OCI-LY1 (cell line): ENCODE measurements around the gene RBBP7.

ENCODE experiments used
- H2AFZ ChIP-seq: fragments of 200-600 bp; sonication (generic), shearing (Covaris generic); 2 replicates; pipeline ENCODE4 v1.6.0; 2014; ENCODE audit warnings: antibody characterized with exemption, mild to moderate bottlenecking, low read length
- H3F3A ChIP-seq: fragments of 200-600 bp; sonication (generic), shearing (Covaris generic); 2 replicates; pipeline ENCODE4 v1.6.0; 2014; ENCODE audit warnings: mild to moderate bottlenecking, antibody characterized with exemption, low read length, moderate library complexity; ENCODE audit not compliant: insufficient read depth
- H3K27ac ChIP-seq: fragments of 200-600 bp; sonication (generic); 2 replicates; pipeline ENCODE4 v1.5.1; 2014; ENCODE audit warnings: low read length, mixed run types, mild to moderate bottlenecking, low read depth; ENCODE audit not compliant: poor library complexity, severe bottlenecking
- H3K27me3 ChIP-seq: fragments of 200-600 bp; sonication (generic); 2 replicates; pipeline ENCODE4 v1.6.0; 2014; ENCODE audit warnings: antibody characterized with exemption, mild to moderate bottlenecking, low read length, moderate library complexity; ENCODE audit not compliant: insufficient read depth
- H3K36me3 ChIP-seq: fragments of 200-600 bp; sonication (generic); 2 replicates; pipeline ENCODE4 v1.6.1; 2014; ENCODE audit warnings: mild to moderate bottlenecking, antibody characterized with exemption, low read length, moderate library complexity, mixed read lengths; ENCODE audit not compliant: insufficient read depth
- H3K4me1 ChIP-seq: fragments of 200-600 bp; sonication (generic); 2 replicates; pipeline ENCODE4 v1.5.1; 2014; ENCODE audit warnings: mild to moderate bottlenecking, low read length, moderate library complexity; ENCODE audit not compliant: insufficient read depth, severe bottlenecking
- H3K4me2 ChIP-seq: fragments of 200-600 bp; sonication (generic), shearing (Covaris generic); 2 replicates; pipeline ENCODE4 v1.6.1; 2014; ENCODE audit warnings: low read length
- H3K4me3 ChIP-seq: fragments of 200-600 bp; sonication (generic); 2 replicates; pipeline ENCODE4 v1.5.1; 2014; ENCODE audit warnings: low read length, low read depth, mild to moderate bottlenecking, mixed read lengths; ENCODE audit not compliant: poor library complexity, severe bottlenecking
- H3K79me2 ChIP-seq: fragments of 200-600 bp; shearing (Covaris generic); 2 replicates; pipeline ENCODE4 v1.6.1; 2016; ENCODE audit warnings: mixed run types, low read length, mixed read lengths; ENCODE audit not compliant: insufficient read depth
- H3K9ac ChIP-seq: fragments of 200-600 bp; sonication (generic), shearing (Covaris generic); 2 replicates; pipeline ENCODE4 v1.6.1; 2014; ENCODE audit warnings: mild to moderate bottlenecking, low read length, mixed read lengths
- H3K9me2 ChIP-seq: fragments of 200-600 bp; sonication (generic), shearing (Covaris generic); 2 replicates; pipeline ENCODE4 v1.6.1; 2014; ENCODE audit warnings: low read depth, mild to moderate bottlenecking, low read length, mixed read lengths
- H3K9me3 ChIP-seq: fragments of 200-600 bp; shearing (Covaris generic); 2 replicates; pipeline ENCODE4 v1.6.1; 2014; ENCODE audit warnings: low read length, mixed read lengths
- H4K20me1 ChIP-seq: fragments of 200-600 bp; sonication (generic), shearing (Covaris generic); 2 replicates; pipeline ENCODE4 v1.6.0; 2016; ENCODE audit warnings: mild to moderate bottlenecking, low read length; ENCODE audit not compliant: insufficient read depth
- CTCF ChIP-seq: fragments of 200-600 bp; sonication (generic), shearing (Covaris generic); IDR thresholded peaks from 2 replicates; pipeline ENCODE4 v1.5.1; 2017; ENCODE audit warnings: mild to moderate bottlenecking, antibody characterized with exemption, low read length, moderate library complexity, mixed read lengths
- EZH2 ChIP-seq: fragments of 200-600 bp; sonication (generic), shearing (Covaris generic); IDR thresholded peaks from 2 replicates; pipeline ENCODE4 v1.8.0; 2017; ENCODE audit warnings: borderline replicate concordance, mixed run types, mild to moderate bottlenecking, antibody characterized with exemption, low read length, moderate library complexity, mixed read lengths

Gene RBBP7

GRCh38 chrX:16832301-16832700 lies 37.9 kb downstream of the RBBP7 start:
- H3K27me3 ChIP-seq = no peaks in the 10 kb centered on the region
- H3K4me3 ChIP-seq = no peak overlapping the region
- H3K4me2 ChIP-seq = no peak overlapping the region
- no peaks in the 10 kb centered on the region for H4K20me1 ChIP-seq
- no peak for TF ChIP-seq CTCF
- no peak for TF ChIP-seq EZH2
- no peaks in the 10 kb centered on the region for H3K9me2 ChIP-seq
- no peaks in the 10 kb centered on the region for H3K4me1 ChIP-seq
- H3F3A ChIP-seq = no peaks in the 10 kb centered on the region
- H3K79me2 ChIP-seq = no peaks in the 10 kb centered on the region
- H3K36me3 ChIP-seq = peaks cover 81% of the 10 kb centered on the region
- no peak overlapping the region for H3K9ac ChIP-seq
- H3K27ac ChIP-seq = no peak overlapping the region
- no peak overlapping the region for H2AFZ ChIP-seq
- no peaks in the 10 kb centered on the region for H3K9me3 ChIP-seq

GRCh38 chrX:16828124-16828908 lies 41.8 kb downstream of the RBBP7 start:
- no peaks in the 10 kb centered on the region for H3K9me2 ChIP-seq
- no peaks in the 10 kb centered on the region for H3K27me3 ChIP-seq
- H3K36me3 ChIP-seq = peaks cover 59% of the 10 kb centered on the region
- no peak overlapping the region for H2AFZ ChIP-seq
- H3K4me2 ChIP-seq = no peak overlapping the region
- H3K27ac ChIP-seq = no peak overlapping the region
- no peaks in the 10 kb centered on the region for H3F3A ChIP-seq
- no peaks in the 10 kb centered on the region for H3K79me2 ChIP-seq
- no peaks in the 10 kb centered on the region for H4K20me1 ChIP-seq
- no peak for TF ChIP-seq CTCF
- TF ChIP-seq EZH2 = no peak
- no peak overlapping the region for H3K9ac ChIP-seq
- H3K4me1 ChIP-seq = peaks cover 5% of the 10 kb centered on the region
- H3K9me3 ChIP-seq = no peaks in the 10 kb centered on the region
- no peak overlapping the region for H3K4me3 ChIP-seq

GRCh38 chrX:16827225-16827624 lies 42.9 kb downstream of the RBBP7 start:
- peaks cover 5% of the 10 kb centered on the region for H3K4me1 ChIP-seq
- no peak overlapping the region for H3K4me2 ChIP-seq
- no peak overlapping the region for H3K27ac ChIP-seq
- H3K27me3 ChIP-seq = no peaks in the 10 kb centered on the region
- H3K79me2 ChIP-seq = no peaks in the 10 kb centered on the region
- H3K36me3 ChIP-seq = peaks cover 56% of the 10 kb centered on the region
- H3K9ac ChIP-seq = no peak overlapping the region
- TF ChIP-seq EZH2 = no peak
- TF ChIP-seq CTCF = no peak
- H3F3A ChIP-seq = no peaks in the 10 kb centered on the region
- H4K20me1 ChIP-seq = no peaks in the 10 kb centered on the region
- no peak overlapping the region for H2AFZ ChIP-seq
- no peaks in the 10 kb centered on the region for H3K9me3 ChIP-seq
- H3K9me2 ChIP-seq = no peaks in the 10 kb centered on the region
- H3K4me3 ChIP-seq = no peak overlapping the region
